ENCODE results near the gene CEMIP. TPM values are rescaled to one million over a fixed set of nuclear protein-coding genes. Genes with fewer than 3 reads are reported as not detected.

The CEMIP gene
- total and polyA plus RNA-seq, 8 donors: 12.4 to 31.8 (median 27.4) TPM

GRCh38 chr15:80978685-80979329 is 199.6 kb downstream of the CEMIP start:
- H3K27ac ChIP-seq: no peak overlapping the region
- intact Hi-C loops (cut with DNase I): no loop called here
- H3K27me3 ChIP-seq: no peaks in the 10 kb centered on the region
- peaks cover 0 to 24% of the 10 kb centered on the region in 2 donors for H3K4me1 ChIP-seq
- DNase-seq (no peak), ATAC-seq (peak; percentile 48)
- no peaks in the 10 kb centered on the region for H3K9me3 ChIP-seq
- H3K4me3 ChIP-seq: no peak overlapping the region
- peaks cover 0 to 51% of the 10 kb centered on the region in 2 donors for H3K36me3 ChIP-seq
- TF ChIP-seq CTCF (IDR thresholded peaks at IDR 0.05): no peak

- peaks cover 0 to 51% of the 10 kb centered on the region in 2 donors for H3K36me3 ChIP-seq
- H3K9me3 ChIP-seq: no peaks in the 10 kb centered on the region
- H3K4me3 ChIP-seq: no peak overlapping the region
- no peak for TF ChIP-seq CTCF (IDR thresholded peaks at IDR 0.05)
- DNase-seq (no peak), ATAC-seq (peak; percentile 34)
- H3K27ac ChIP-seq: no peak overlapping the region
- no peaks in the 10 kb centered on the region for H3K27me3 ChIP-seq
- H3K4me1 ChIP-seq: peaks cover 0 to 33% of the 10 kb centered on the region in 2 donors
- intact Hi-C loops (cut with DNase I): no loop called here
These were observed 200.5 kb downstream of the CEMIP start for GRCh38 chr15:80979538-80980200.

- no peak for ATAC-seq
- Histone ChIP-seq H3K9me3 (no peaks in the 10 kb centered on the region), H3K4me3 (no peak overlapping the region), H3K4me1 (peaks cover 5 to 58% of the 10 kb centered on the region in 2 donors), H3K27ac (no peak overlapping the region), H3K36me3 (peaks cover 0 to 45% of the 10 kb centered on the region in 2 donors), H3K27me3 (no peaks in the 10 kb centered on the region)
- TF ChIP-seq CTCF (IDR thresholded peaks at IDR 0.05): no peak
- no peak for DNase-seq
- intact Hi-C loops (cut with DNase I): no loop called here
These were observed 203.0 kb downstream of the CEMIP start for GRCh38 chr15:80982205-80982604.

- Histone ChIP-seq H3K9me3 (no peaks in the 10 kb centered on the region), H3K4me1 (peaks cover 7 to 58% of the 10 kb centered on the region in 2 donors), H3K4me3 (no peak overlapping the region), H3K27me3 (no peaks in the 10 kb centered on the region), H3K36me3 (peaks cover 0 to 40% of the 10 kb centered on the region in 2 donors), H3K27ac (no peak overlapping the region)
- no peak for ATAC-seq
- intact Hi-C loops (cut with DNase I): no loop called here
- DNase-seq: no peak
- no peak for TF ChIP-seq CTCF (IDR thresholded peaks at IDR 0.05)
These were observed 203.7 kb downstream of the CEMIP start for GRCh38 chr15:80982839-80983238.

GRCh38 chr15:80984856-80985255 is 205.7 kb downstream of the CEMIP start:
- peak overlapping the region; percentile 29 to 78 for H3K27ac ChIP-seq
- intact Hi-C loops (cut with DNase I): no loop called here
- no peak for TF ChIP-seq CTCF (IDR thresholded peaks at IDR 0.05)

More at GRCh38 chr15:80984856-80985255, 205.7 kb downstream of the CEMIP start:
- ATAC-seq: peak; percentile 2
- Histone ChIP-seq H3K4me1 (peaks cover 17 to 60% of the 10 kb centered on the region in 2 donors), H3K4me3 (no peak overlapping the region), H3K36me3 (peaks cover 0 to 22% of the 10 kb centered on the region in 2 donors), H3K27me3 (no peaks in the 10 kb centered on the region), H3K9me3 (no peaks in the 10 kb centered on the region)
- no peak for DNase-seq

Data from left lung (tissue), 10 donors.